ENCODE results near the gene SLX4IP. TPM values are rescaled to one million over a fixed set of nuclear protein-coding genes. Genes with fewer than 3 reads are reported as not detected.

SLX4IP gene
- total RNA-seq, 2 experiments from 2014 or later = 1.6 to 1.8 TPM

DNA sequence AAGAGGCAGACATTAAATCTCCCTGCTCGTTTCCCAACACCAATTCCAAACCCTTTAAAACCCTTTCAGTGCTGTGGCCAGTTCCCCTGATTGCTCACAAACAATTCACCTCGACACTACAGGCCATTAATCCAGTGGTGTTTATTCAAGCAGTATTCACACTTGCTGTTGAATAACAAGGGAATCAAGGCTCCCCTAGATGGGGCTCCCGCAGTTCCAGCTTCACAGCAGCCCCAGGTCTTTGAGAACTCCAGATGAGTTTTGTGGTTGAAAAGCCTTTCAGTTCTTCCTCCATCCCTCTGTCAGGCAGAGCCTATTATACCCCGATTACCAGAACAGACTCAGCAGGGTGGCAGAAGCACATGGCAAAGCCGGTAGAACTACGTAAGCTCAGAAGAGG, 202.5 kb downstream of the SLX4IP start:
- Histone ChIP-seq H3K4me1 (ENCODE audit: insufficient read depth, low read length) (no peaks in the 10 kb centered on the region), H3K36me3 (ENCODE audit: insufficient read depth, low read length) (no peaks in the 10 kb centered on the region), H3K27me3 (ENCODE audit: control insufficient read depth in 1 of 2, insufficient read depth in 2 of 2, low read length in 2 of 2) (no peaks in the 10 kb centered on the region), H3K9me3 (ENCODE audit: control insufficient read depth in 1 of 2, insufficient read depth in 1 of 2, low read length in 2 of 2) (no peaks in the 10 kb centered on the region), H3K27ac (ENCODE audit: low read depth in 1 of 2, low read length in 2 of 2) (no peak overlapping the region), H3K4me3 (ENCODE audit: low read length) (no peak overlapping the region)
- DNase-seq (no peak), ATAC-seq (ENCODE audit: poor library complexity) (no peak)
- TF ChIP-seq, protein P1, sequence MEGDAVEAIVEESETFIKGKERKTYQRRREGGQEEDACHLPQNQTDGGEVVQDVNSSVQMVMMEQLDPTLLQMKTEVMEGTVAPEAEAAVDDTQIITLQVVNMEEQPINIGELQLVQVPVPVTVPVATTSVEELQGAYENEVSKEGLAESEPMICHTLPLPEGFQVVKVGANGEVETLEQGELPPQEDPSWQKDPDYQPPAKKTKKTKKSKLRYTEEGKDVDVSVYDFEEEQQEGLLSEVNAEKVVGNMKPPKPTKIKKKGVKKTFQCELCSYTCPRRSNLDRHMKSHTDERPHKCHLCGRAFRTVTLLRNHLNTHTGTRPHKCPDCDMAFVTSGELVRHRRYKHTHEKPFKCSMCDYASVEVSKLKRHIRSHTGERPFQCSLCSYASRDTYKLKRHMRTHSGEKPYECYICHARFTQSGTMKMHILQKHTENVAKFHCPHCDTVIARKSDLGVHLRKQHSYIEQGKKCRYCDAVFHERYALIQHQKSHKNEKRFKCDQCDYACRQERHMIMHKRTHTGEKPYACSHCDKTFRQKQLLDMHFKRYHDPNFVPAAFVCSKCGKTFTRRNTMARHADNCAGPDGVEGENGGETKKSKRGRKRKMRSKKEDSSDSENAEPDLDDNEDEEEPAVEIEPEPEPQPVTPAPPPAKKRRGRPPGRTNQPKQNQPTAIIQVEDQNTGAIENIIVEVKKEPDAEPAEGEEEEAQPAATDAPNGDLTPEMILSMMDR (IDR thresholded peaks at IDR 0.05) = no peak
- CTCF ChIA-PET = no interaction called here
- intact Hi-C loops (cut with DNase I, micrococcal nuclease) = no loop called here
- Mint-ChIP-seq H3K9me3 (no peaks in the 10 kb centered on the region), H3K4me1 (ENCODE audit: low read depth) (peaks cover 8% of the 10 kb centered on the region), H3K36me3 (ENCODE audit: low read depth) (no peaks in the 10 kb centered on the region), H3K27me3 (no peaks in the 10 kb centered on the region), H3K4me3 (no peak overlapping the region), H3K27ac (no peak overlapping the region)
- POLR2A ChIA-PET = no interaction called here

- no peaks in the 10 kb centered on the region for H3K4me1 ChIP-seq (ENCODE audit: insufficient read depth, low read length)
- Mint-ChIP-seq H3K27ac (no peak overlapping the region), H3K4me1 (ENCODE audit: low read depth) (no peaks in the 10 kb centered on the region), H3K36me3 (ENCODE audit: low read depth) (no peaks in the 10 kb centered on the region), H3K4me3 (no peak overlapping the region), H3K9me3 (no peaks in the 10 kb centered on the region), H3K27me3 (no peaks in the 10 kb centered on the region)
- no peak overlapping the region for H3K4me3 ChIP-seq (ENCODE audit: low read length)
- H3K27me3 ChIP-seq (ENCODE audit: control insufficient read depth in 1 of 2, insufficient read depth in 2 of 2, low read length in 2 of 2) = no peaks in the 10 kb centered on the region
- POLR2A ChIA-PET = no interaction called here
- intact Hi-C loops (cut with DNase I, micrococcal nuclease) = no loop called here
- TF ChIP-seq, protein P1 (IDR thresholded peaks at IDR 0.05) = no peak
- ATAC-seq (ENCODE audit: poor library complexity) (no peak), DNase-seq (no peak)
- no peaks in the 10 kb centered on the region for H3K36me3 ChIP-seq (ENCODE audit: insufficient read depth, low read length)
- H3K9me3 ChIP-seq (ENCODE audit: control insufficient read depth in 1 of 2, insufficient read depth in 1 of 2, low read length in 2 of 2) = no peaks in the 10 kb centered on the region
- no peak overlapping the region for H3K27ac ChIP-seq (ENCODE audit: low read depth in 1 of 2, low read length in 2 of 2)
- CTCF ChIA-PET = no interaction called here
Observed at GRCh38 chr20:10639077-10639736, 204.1 kb downstream of the SLX4IP start.

DNA sequence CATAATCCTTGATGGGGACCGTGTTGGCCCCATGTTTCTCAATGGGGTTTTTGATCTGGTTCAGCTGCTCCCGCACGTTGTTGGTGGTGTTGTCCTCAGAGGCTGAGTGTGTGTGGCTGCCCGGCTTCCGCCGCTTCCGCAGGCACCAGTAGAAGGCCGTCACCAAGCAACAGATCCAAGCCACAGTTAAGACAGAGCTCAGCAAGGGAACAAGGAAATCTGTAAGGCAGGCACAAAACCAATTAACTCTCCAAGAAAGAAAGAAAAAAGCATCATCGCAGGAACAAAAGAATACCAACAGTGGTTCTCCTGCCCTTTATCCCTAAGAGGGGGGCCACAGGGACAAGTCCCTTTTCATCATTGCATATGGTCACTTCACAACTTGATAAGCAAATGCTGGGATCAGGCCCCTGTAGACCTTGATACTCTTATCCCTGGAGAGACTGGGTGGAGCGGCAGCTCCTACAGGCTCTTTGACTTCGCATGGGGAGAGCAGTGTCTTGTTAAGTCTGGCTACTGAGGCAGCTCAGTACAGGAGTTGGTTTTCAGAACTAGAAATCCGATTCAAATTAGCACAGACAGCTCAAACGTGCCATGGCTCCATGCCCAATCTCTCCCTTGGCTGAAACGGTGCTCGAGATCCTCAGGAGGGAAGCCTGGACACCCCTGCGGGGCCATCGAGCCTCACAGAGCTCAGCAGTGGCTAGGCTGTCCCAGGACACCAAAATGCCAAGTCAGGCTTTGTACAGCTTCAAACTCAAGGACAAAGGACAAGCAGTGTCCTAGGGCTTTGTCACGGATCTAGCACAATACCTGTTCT, 204.8 kb downstream of the SLX4IP start:
- no peak for DNase-seq
- ATAC-seq (ENCODE audit: poor library complexity) = no peak
- intact Hi-C loops (cut with DNase I, micrococcal nuclease) = no loop called here
- Histone ChIP-seq H3K4me3 (ENCODE audit: low read length) (no peak overlapping the region), H3K27ac (ENCODE audit: low read depth in 1 of 2, low read length in 2 of 2) (no peak overlapping the region), H3K27me3 (ENCODE audit: control insufficient read depth in 1 of 2, insufficient read depth in 2 of 2, low read length in 2 of 2) (no peaks in the 10 kb centered on the region), H3K36me3 (ENCODE audit: insufficient read depth, low read length) (no peaks in the 10 kb centered on the region), H3K4me1 (ENCODE audit: insufficient read depth, low read length) (no peaks in the 10 kb centered on the region), H3K9me3 (ENCODE audit: control insufficient read depth in 1 of 2, insufficient read depth in 1 of 2, low read length in 2 of 2) (no peaks in the 10 kb centered on the region)
- no peak overlapping the region for H3K27ac Mint-ChIP-seq
- no peaks in the 10 kb centered on the region for H3K4me1 Mint-ChIP-seq (ENCODE audit: low read depth)
- H3K4me3 Mint-ChIP-seq = no peak overlapping the region
- H3K27me3 Mint-ChIP-seq = no peaks in the 10 kb centered on the region
- ChIA-PET CTCF (no interaction called here), POLR2A (no interaction called here)
- no peaks in the 10 kb centered on the region for H3K9me3 Mint-ChIP-seq
- TF ChIP-seq, protein P1 (IDR thresholded peaks at IDR 0.05) = no peak
- H3K36me3 Mint-ChIP-seq (ENCODE audit: low read depth) = no peaks in the 10 kb centered on the region

All from CD4-positive, alpha-beta T cell (primary cell).